Chondrocyte (in vitro differentiated cells): ENCODE data around the gene SAMD11. TPM values are rescaled to one million over a fixed set of nuclear protein-coding genes. Genes with fewer than 3 reads are reported as not detected.
"Not testable (repeated sequence)": the region's sequence is repeated elsewhere in the genome, so short reads cannot be mapped to it uniquely, and the experiment has no call there.

Experiments used
- DNase-seq: peaks from one replicate; pipeline ENCODE4 v3.0.0; 2021; ENCODE audit warnings: mixed read lengths, low spot score
- H3K27ac Mint-ChIP-seq: one replicate; pipeline ENCODE4 v1.8.0; 2021; ENCODE audit warnings: mild to moderate bottlenecking, moderate library complexity, mixed read lengths; ENCODE audit not compliant: unreplicated experiment
- H3K27me3 Mint-ChIP-seq: 2 replicates; pipeline ENCODE4 v1.8.0; 2021; ENCODE audit warnings: low read depth, mixed read lengths
- H3K36me3 Mint-ChIP-seq: 2 replicates; pipeline ENCODE4 v1.8.0; 2021; ENCODE audit warnings: low read depth, mixed read lengths
- H3K4me1 Mint-ChIP-seq: 2 replicates; pipeline ENCODE4 v1.8.0; 2021; ENCODE audit warnings: low read depth, mild to moderate bottlenecking, mixed read lengths
- H3K4me3 Mint-ChIP-seq: one replicate; pipeline ENCODE4 v1.8.0; 2021; ENCODE audit warnings: mild to moderate bottlenecking, moderate library complexity, mixed read lengths; ENCODE audit not compliant: unreplicated experiment
- H3K9me3 Mint-ChIP-seq: 2 replicates; pipeline ENCODE4 v1.8.0; 2021; ENCODE audit warnings: low read depth, mixed read lengths
- total RNA-seq: library from RNA; stranded (reverse); gene quantifications from 3 replicates; pipeline ENCODE4 v1.2.1, GENCODE V29; 2021
- TF ChIP-seq, protein P1 (sequence below): fragments of 200-600 bp; sonication (generic); IDR thresholded peaks from 2 replicates; pipeline ENCODE4 v1.5.0; 2021; ENCODE audit warnings: antibody characterized with exemption, mild to moderate bottlenecking, moderate library complexity

Gene SAMD11
- total RNA-seq, 1 donor from 2014 or later = 3.4 TPM

GRCh38 chr1:886760-887159 lies 37.0 kb upstream of the SAMD11 start:
- peaks cover 76% of the 10 kb centered on the region for H3K27me3 Mint-ChIP-seq
- H3K27ac Mint-ChIP-seq = no peak overlapping the region
- no peak for DNase-seq
- H3K9me3 Mint-ChIP-seq = peaks cover 9% of the 10 kb centered on the region
- TF ChIP-seq, protein P1, sequence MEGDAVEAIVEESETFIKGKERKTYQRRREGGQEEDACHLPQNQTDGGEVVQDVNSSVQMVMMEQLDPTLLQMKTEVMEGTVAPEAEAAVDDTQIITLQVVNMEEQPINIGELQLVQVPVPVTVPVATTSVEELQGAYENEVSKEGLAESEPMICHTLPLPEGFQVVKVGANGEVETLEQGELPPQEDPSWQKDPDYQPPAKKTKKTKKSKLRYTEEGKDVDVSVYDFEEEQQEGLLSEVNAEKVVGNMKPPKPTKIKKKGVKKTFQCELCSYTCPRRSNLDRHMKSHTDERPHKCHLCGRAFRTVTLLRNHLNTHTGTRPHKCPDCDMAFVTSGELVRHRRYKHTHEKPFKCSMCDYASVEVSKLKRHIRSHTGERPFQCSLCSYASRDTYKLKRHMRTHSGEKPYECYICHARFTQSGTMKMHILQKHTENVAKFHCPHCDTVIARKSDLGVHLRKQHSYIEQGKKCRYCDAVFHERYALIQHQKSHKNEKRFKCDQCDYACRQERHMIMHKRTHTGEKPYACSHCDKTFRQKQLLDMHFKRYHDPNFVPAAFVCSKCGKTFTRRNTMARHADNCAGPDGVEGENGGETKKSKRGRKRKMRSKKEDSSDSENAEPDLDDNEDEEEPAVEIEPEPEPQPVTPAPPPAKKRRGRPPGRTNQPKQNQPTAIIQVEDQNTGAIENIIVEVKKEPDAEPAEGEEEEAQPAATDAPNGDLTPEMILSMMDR = no peak
- no peak overlapping the region for H3K4me3 Mint-ChIP-seq
- H3K4me1 Mint-ChIP-seq = no peaks in the 10 kb centered on the region
- peaks cover 4% of the 10 kb centered on the region for H3K36me3 Mint-ChIP-seq

DNA sequence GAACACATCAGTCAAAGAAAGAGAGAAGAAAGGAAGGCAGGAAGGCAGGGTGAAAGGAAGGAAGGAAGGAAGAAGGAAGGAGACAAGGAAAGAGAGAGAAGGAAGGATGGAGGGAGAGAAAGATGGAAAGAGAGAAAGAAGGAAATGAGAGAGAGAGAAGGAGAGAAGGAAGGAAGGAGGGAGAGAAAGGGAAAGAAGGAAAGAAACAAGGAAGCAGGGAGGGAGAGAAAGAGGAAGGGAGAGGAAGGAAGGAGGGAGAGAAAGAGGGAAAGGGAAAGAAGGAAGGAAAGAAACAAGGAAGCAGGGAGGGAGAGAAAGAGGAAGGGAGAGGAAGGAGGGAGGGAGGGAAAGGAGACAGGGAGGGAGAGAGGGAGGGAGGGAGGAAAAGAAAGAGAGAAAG lies 35.4 kb upstream of the SAMD11 start:
- DNase-seq = no peak
- Mint-ChIP-seq H3K9me3 (peaks cover 9% of the 10 kb centered on the region), H3K27ac (no peak overlapping the region), H3K4me3 (no peak overlapping the region), H3K36me3 (peaks cover 4% of the 10 kb centered on the region), H3K27me3 (peaks cover 65% of the 10 kb centered on the region), H3K4me1 (no peaks in the 10 kb centered on the region)
- TF ChIP-seq, protein P1 = no peak

DNA sequence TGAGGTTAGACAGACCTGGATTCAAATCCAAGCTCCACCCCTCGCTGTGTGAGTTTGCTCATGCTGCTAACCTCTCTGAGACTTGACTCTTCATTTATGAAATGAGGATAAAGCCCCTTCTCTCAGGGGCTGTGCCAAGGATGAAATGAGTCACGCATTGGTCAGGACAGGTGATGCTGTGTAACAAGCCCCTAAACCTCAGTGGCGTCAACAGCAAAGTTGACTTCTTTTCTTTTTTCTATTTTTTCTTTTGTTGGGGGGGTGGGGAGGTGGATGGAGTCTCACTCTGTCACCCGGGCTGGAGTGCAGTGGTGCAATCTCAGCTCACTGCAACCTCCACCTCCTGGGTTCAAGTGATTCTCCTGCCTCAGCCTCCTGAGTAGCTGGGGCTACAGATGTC lies 33.9 kb upstream of the SAMD11 start:
- not testable (repeated sequence) for H3K4me1 Mint-ChIP-seq, H3K4me3 Mint-ChIP-seq, DNase-seq, H3K27ac Mint-ChIP-seq, H3K9me3 Mint-ChIP-seq, H3K36me3 Mint-ChIP-seq
- peaks cover 54% of the 10 kb centered on the region for H3K27me3 Mint-ChIP-seq

DNA sequence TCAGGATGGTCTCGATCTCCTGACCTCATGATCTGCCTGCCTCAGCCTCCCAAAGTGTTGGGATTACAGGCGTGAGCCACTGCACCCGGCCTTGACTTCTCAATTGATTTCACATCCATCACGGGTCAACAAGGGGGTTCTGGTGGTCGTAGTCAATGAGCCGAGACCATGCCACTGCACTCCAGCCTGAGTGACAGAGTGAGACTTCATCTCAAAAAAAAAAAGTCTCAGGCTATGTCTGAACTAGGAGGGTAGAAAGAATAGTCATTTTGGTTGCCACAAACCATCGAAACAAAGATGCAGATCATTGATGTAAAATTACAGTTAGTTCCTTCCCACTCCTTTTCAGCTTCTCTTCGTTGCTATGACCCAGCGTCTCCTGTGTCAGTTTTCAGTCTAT lies 33.5 kb upstream of the SAMD11 start:
- peaks cover 54% of the 10 kb centered on the region for H3K27me3 Mint-ChIP-seq
- not testable (repeated sequence) for H3K36me3 Mint-ChIP-seq, H3K9me3 Mint-ChIP-seq, H3K4me3 Mint-ChIP-seq, H3K27ac Mint-ChIP-seq, H3K4me1 Mint-ChIP-seq, DNase-seq

DNA sequence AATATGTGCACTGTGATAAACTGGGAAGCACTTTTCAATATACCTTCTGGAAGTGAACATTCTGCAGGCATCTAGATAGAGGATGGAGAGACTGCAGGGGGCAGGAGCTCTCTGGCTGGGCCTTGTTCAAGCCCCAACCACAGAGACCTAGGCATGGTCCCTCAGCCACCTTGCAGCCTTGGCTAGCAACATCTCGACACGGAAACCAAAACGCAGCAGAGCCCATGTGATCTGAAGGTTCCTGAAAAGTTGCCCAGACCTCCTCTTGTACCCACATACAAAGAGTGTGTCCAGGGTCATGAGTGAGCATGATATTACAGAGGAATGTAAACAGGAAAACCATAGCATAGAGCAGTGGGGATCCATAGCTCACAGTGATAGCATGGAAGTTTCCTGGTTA lies 33.1 kb upstream of the SAMD11 start:
- no peaks in the 10 kb centered on the region for H3K4me1 Mint-ChIP-seq
- H3K27ac Mint-ChIP-seq = no peak overlapping the region
- no peak for DNase-seq
- H3K27me3 Mint-ChIP-seq = peaks cover 54% of the 10 kb centered on the region
- H3K36me3 Mint-ChIP-seq = no peaks in the 10 kb centered on the region
- no peak overlapping the region for H3K4me3 Mint-ChIP-seq
- TF ChIP-seq, protein P1 = no peak
- no peaks in the 10 kb centered on the region for H3K9me3 Mint-ChIP-seq

DNA sequence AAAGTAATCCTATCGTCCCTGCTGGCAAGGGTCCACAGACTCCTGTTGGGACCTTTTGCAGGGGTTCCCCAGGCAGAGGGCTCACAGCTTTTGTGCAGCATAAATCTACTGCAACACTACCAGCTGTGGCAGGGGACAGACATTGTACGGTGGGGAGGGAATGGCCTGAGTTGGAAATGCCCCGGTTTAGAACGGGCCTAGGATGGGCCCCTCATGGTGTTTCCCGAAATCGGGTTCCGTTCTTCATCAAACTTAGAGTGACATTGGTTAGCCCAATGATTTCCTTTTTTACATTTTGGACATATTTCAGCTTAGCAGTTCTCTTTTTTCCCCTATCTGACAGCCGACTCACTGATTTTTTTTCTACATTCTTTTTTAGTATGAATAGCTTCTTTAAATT lies 26.5 kb upstream of the SAMD11 start:
- H3K9me3 Mint-ChIP-seq = no peaks in the 10 kb centered on the region
- no peak overlapping the region for H3K4me3 Mint-ChIP-seq
- H3K4me1 Mint-ChIP-seq = no peaks in the 10 kb centered on the region
- H3K36me3 Mint-ChIP-seq = no peaks in the 10 kb centered on the region
- peaks cover 47% of the 10 kb centered on the region for H3K27me3 Mint-ChIP-seq
- no peak for DNase-seq
- no peak overlapping the region for H3K27ac Mint-ChIP-seq
- TF ChIP-seq, protein P1 = no peak

GRCh38 chr1:897951-898350 lies 25.8 kb upstream of the SAMD11 start:
- H3K4me1 Mint-ChIP-seq, DNase-seq, H3K9me3 Mint-ChIP-seq, H3K36me3 Mint-ChIP-seq, H3K4me3 Mint-ChIP-seq, H3K27ac Mint-ChIP-seq: not testable (repeated sequence)
- peaks cover 46% of the 10 kb centered on the region for H3K27me3 Mint-ChIP-seq
